SK-N-SH (cell line): Measurements from ENCODE around the gene ATG4B. TPM values are rescaled to one million over a fixed set of nuclear protein-coding genes. Genes with fewer than 3 reads are reported as not detected.

ENCODE experiments used
- CTCF ChIA-PET: fragments of 300-600, 350-600 bp; formaldehyde crosslinking; extraction: SDS; loops from one replicate; lab custom pipeline; 2021; lab: Yijun Ruan, JAX
- POLR2A ChIA-PET: fragments of 350-600 bp; sonication (Branson Sonifier 250); formaldehyde crosslinking; extraction: SDS; loops from one replicate; lab custom pipeline; 2020; ENCODE audit warnings: antibody characterized with exemption, inconsistent platforms; lab: Yijun Ruan, JAX
- DNase-seq: peaks from one replicate; pipeline ENCODE4 v3.0.0; 2012
- H2AFZ ChIP-seq: fragments of 200-600 bp; sonication (generic); 2 replicates; pipeline ENCODE4 v1.8.1; 2016; ENCODE audit warnings: antibody characterized with exemption, mild to moderate bottlenecking, low read depth
- H3F3A ChIP-seq: fragments of 200-600 bp; sonication (generic); replicated peaks from 2 replicates; pipeline ENCODE3; 2016; ENCODE audit warnings: antibody characterized with exemption, mild to moderate bottlenecking; ENCODE audit not compliant: insufficient read depth
- H3K27ac ChIP-seq, 2 experiments: fragments of 200-500 bp in 1 of 2; fragments of 200-600 bp in 1 of 2; sonication (Bioruptor generic) in 1 of 2; sonication (generic), shearing (Covaris generic) in 1 of 2; 2 replicates each; pipeline versions ENCODE4 v1.5.1 to v1.6.1; 2014 to 2016; ENCODE audit warnings: low read depth in 2 of 2, inconsistent platforms in 1 of 2, low read length in 1 of 2, mild to moderate bottlenecking in 1 of 2, mixed read lengths in 1 of 2
- H3K27me3 ChIP-seq: fragments of 200-600 bp; sonication (generic), shearing (Covaris generic); 2 replicates; pipeline ENCODE4 v1.6.1; 2016; ENCODE audit warnings: mixed run types; ENCODE audit not compliant: insufficient read depth
- H3K36me3 ChIP-seq, 2 experiments: fragments of 200-500 bp in 1 of 2; fragments of 200-600 bp in 1 of 2; sonication (Bioruptor generic) in 1 of 2; sonication (generic) in 1 of 2; replicated peaks in 1 of 2; 2 replicates each; pipeline versions ENCODE3 to v1.5.1; 2014 to 2016; ENCODE audit warnings: low read length in 1 of 2, mild to moderate bottlenecking in 1 of 2; ENCODE audit not compliant: insufficient read depth in 2 of 2, control insufficient read depth in 1 of 2
- H3K4me1 ChIP-seq, 2 experiments: fragments of 200-500 bp in 1 of 2; fragments of 200-600 bp in 1 of 2; sonication (Bioruptor generic) in 1 of 2; sonication (generic), shearing (Covaris generic) in 1 of 2; 2 replicates each; pipeline versions ENCODE4 v1.5.1 to v1.6.1; 2014 to 2016; ENCODE audit warnings: low read depth in 1 of 2, low read length in 1 of 2, mixed run types in 1 of 2; ENCODE audit not compliant: insufficient read depth in 2 of 2, control insufficient read depth in 1 of 2
- H3K4me2 ChIP-seq: fragments of 200-600 bp; sonication (generic), shearing (Covaris generic); 2 replicates; pipeline ENCODE4 v1.6.1; 2017; ENCODE audit warnings: mixed run types
- H3K4me3 ChIP-seq, 2 experiments: fragments of 200-500 bp in 1 of 2; fragments of 200-600 bp in 1 of 2; sonication (Bioruptor generic) in 1 of 2; sonication (generic), shearing (Covaris generic) in 1 of 2; 2 replicates each; pipeline versions ENCODE4 v1.5.1 to v1.8.1; 2014 to 2016; ENCODE audit warnings: low read depth in 2 of 2, inconsistent platforms in 1 of 2, low read length in 1 of 2, mild to moderate bottlenecking in 1 of 2, mixed read lengths in 1 of 2, moderate library complexity in 1 of 2
- H3K79me2 ChIP-seq: fragments of 200-600 bp; sonication (generic); 2 replicates; pipeline ENCODE4 v1.8.1; 2017; ENCODE audit warnings: mild to moderate bottlenecking; ENCODE audit not compliant: insufficient read depth
- H3K9ac ChIP-seq: fragments of 200-600 bp; sonication (generic); 2 replicates; pipeline ENCODE4 v1.6.1; 2017; ENCODE audit warnings: mixed run types
- H3K9me2 ChIP-seq: fragments of 200-600 bp; sonication (generic); 2 replicates; pipeline ENCODE4 v1.6.1; 2017; ENCODE audit warnings: mixed run types
- H3K9me3 ChIP-seq: fragments of 200-600 bp; sonication (generic); 2 replicates; pipeline ENCODE4 v1.6.1; 2017; ENCODE audit warnings: mixed run types, mild to moderate bottlenecking, moderate library complexity
- H4K20me1 ChIP-seq: fragments of 200-600 bp; sonication (generic); 2 replicates; pipeline ENCODE4 v1.6.1; 2017; ENCODE audit warnings: mild to moderate bottlenecking, mixed run types; ENCODE audit not compliant: insufficient read depth
- CTCF ChIP-seq: fragments of 200-600 bp; sonication (generic); IDR thresholded peaks from 2 replicates; pipeline ENCODE4 v1.6.1; 2017; ENCODE audit warnings: antibody characterized with exemption, mild to moderate bottlenecking, moderate library complexity
- EP300 ChIP-seq, 2 experiments: IDR thresholded peaks; 2 replicates each; pipeline versions ENCODE4 v1.4.0 to v1.6.1; 2012; ENCODE audit warnings: borderline replicate concordance in 1 of 2, low read depth in 1 of 2, low read length in 1 of 2
- EZH2phosphoT487 ChIP-seq: fragments of 200-600 bp; sonication (generic); IDR thresholded peaks from 2 replicates; pipeline ENCODE4 v1.6.1; 2017; ENCODE audit warnings: low read depth, mixed run types, mild to moderate bottlenecking, antibody characterized with exemption, moderate library complexity, borderline replicate concordance
- FOSL2 ChIP-seq: IDR thresholded peaks from 2 replicates; pipeline ENCODE4 v1.4.0; 2012; ENCODE audit warnings: low read depth, mild to moderate bottlenecking, moderate library complexity, borderline replicate concordance
- FOXJ3 ChIP-seq: sonication (generic); formaldehyde crosslinking; IDR thresholded peaks from 2 replicates; pipeline ENCODE4 v1.5.1; 2020; ENCODE audit warnings: mild to moderate bottlenecking, missing genetic modification reagents
- FOXM1 ChIP-seq: IDR thresholded peaks from 2 replicates; pipeline ENCODE4 v1.4.0; 2012; ENCODE audit warnings: low read depth, mild to moderate bottlenecking
- JUND ChIP-seq: IDR thresholded peaks from 2 replicates; pipeline ENCODE4 v1.4.0; 2012
- MAX ChIP-seq: IDR thresholded peaks from 2 replicates; pipeline ENCODE4 v1.4.0; 2012; ENCODE audit warnings: low read depth
- MXI1 ChIP-seq: IDR thresholded peaks from 2 replicates; pipeline ENCODE4 v1.6.1; 2012; ENCODE audit warnings: mild to moderate bottlenecking, low read depth, low read length, improper control_type of control experiment
- PBX3 ChIP-seq: IDR thresholded peaks from 2 replicates; pipeline ENCODE4; 2012
- RFX5 ChIP-seq: IDR thresholded peaks from 2 replicates; pipeline ENCODE4 v1.6.1; 2012; ENCODE audit warnings: mild to moderate bottlenecking, improper control_type of control experiment, low read length
- TAF1 ChIP-seq: IDR thresholded peaks from 2 replicates; pipeline ENCODE4 v1.6.1; 2012; ENCODE audit warnings: low read depth, mild to moderate bottlenecking, low read length, moderate library complexity, borderline replicate concordance
- TCF12 ChIP-seq: IDR thresholded peaks from 2 replicates; pipeline ENCODE4 v1.4.0; 2012
- WGBS: methylation state at CpG from one replicate; pipeline ENCODE4 v1.1.6; 2017; ENCODE audit warnings: low lambda C conversion rate; 5-methylcytosine and 5-hydroxymethylcytosine counted together
- polyA plus RNA-seq, 3 experiments: library from polyadenylated mRNA; depleted of rRNA; stranded (reverse); fragments of >200 nt; gene quantifications; 2 replicates each; pipeline ENCODE4 v1.2.3, GENCODE V29; 2012
- TF ChIP-seq, protein P1 (sequence below): IDR thresholded peaks from 2 replicates; pipeline ENCODE4 v1.6.1; 2012; ENCODE audit warnings: mild to moderate bottlenecking, low read depth, low read length, moderate library complexity
- TF ChIP-seq, protein P2 (sequence below): fragments of 150-350 bp; IDR thresholded peaks from 2 replicates; pipeline ENCODE4 v1.6.1; 2016; ENCODE audit warnings: mild to moderate bottlenecking, low read depth, low read length
- TF ChIP-seq, protein P3 (sequence below): IDR thresholded peaks from 2 replicates; pipeline ENCODE4 v1.4.0; 2012; ENCODE audit warnings: low read depth, borderline replicate concordance
- TF ChIP-seq, protein P4 (sequence below): fragments of 150-350 bp; IDR thresholded peaks from 2 replicates; pipeline ENCODE4 v1.6.1; 2017; ENCODE audit warnings: antibody characterized with exemption, low read length, low read depth, borderline replicate concordance

Gene ATG4B
- polyA plus RNA-seq, 1 of the 3 experiments (the other 2 are of a cell fraction): 107 TPM

- Histone ChIP-seq H3K4me2 (no peak overlapping the region), H3K4me3 (no peak overlapping the region), H3K9ac (no peak overlapping the region), H3K27ac (no peak overlapping the region), H3K36me3 (peaks cover 4 to 33% of the 10 kb centered on the region in 2 experiments), H3K9me2 (no peaks in the 10 kb centered on the region), H3F3A (no peaks in the 10 kb centered on the region), H3K9me3 (peaks cover 6% of the 10 kb centered on the region), H3K27me3 (no peaks in the 10 kb centered on the region), H3K79me2 (no peaks in the 10 kb centered on the region; the same call in 1 of the 2 replicates), H2AFZ (no peak overlapping the region), H4K20me1 (no peaks in the 10 kb centered on the region), H3K4me1 (no peaks in the 10 kb centered on the region)
- POLR2A ChIA-PET: no interaction called here
- no peak for DNase-seq
- TF ChIP-seq, protein P1, sequence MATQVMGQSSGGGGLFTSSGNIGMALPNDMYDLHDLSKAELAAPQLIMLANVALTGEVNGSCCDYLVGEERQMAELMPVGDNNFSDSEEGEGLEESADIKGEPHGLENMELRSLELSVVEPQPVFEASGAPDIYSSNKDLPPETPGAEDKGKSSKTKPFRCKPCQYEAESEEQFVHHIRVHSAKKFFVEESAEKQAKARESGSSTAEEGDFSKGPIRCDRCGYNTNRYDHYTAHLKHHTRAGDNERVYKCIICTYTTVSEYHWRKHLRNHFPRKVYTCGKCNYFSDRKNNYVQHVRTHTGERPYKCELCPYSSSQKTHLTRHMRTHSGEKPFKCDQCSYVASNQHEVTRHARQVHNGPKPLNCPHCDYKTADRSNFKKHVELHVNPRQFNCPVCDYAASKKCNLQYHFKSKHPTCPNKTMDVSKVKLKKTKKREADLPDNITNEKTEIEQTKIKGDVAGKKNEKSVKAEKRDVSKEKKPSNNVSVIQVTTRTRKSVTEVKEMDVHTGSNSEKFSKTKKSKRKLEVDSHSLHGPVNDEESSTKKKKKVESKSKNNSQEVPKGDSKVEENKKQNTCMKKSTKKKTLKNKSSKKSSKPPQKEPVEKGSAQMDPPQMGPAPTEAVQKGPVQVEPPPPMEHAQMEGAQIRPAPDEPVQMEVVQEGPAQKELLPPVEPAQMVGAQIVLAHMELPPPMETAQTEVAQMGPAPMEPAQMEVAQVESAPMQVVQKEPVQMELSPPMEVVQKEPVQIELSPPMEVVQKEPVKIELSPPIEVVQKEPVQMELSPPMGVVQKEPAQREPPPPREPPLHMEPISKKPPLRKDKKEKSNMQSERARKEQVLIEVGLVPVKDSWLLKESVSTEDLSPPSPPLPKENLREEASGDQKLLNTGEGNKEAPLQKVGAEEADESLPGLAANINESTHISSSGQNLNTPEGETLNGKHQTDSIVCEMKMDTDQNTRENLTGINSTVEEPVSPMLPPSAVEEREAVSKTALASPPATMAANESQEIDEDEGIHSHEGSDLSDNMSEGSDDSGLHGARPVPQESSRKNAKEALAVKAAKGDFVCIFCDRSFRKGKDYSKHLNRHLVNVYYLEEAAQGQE: no peak
- TF ChIP-seq, protein P2, sequence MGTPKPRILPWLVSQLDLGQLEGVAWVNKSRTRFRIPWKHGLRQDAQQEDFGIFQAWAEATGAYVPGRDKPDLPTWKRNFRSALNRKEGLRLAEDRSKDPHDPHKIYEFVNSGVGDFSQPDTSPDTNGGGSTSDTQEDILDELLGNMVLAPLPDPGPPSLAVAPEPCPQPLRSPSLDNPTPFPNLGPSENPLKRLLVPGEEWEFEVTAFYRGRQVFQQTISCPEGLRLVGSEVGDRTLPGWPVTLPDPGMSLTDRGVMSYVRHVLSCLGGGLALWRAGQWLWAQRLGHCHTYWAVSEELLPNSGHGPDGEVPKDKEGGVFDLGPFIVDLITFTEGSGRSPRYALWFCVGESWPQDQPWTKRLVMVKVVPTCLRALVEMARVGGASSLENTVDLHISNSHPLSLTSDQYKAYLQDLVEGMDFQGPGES: no peak
- TF ChIP-seq FOSL2: no peak
- no peak for TF ChIP-seq FOXJ3 (CRISPR knock-in tag)
- TF ChIP-seq RFX5: no peak
- no peak for TF ChIP-seq FOXM1
- TF ChIP-seq MXI1: no peak
- TF ChIP-seq EZH2phosphoT487: no peak
- no peak for TF ChIP-seq EP300 (IDR thresholded peaks at IDR 0.05; ENCODE audit: borderline replicate concordance in 1 of 2, low read depth in 1 of 2, low read length in 1 of 2)
- no peak for TF ChIP-seq MAX
- TF ChIP-seq, protein P3, sequence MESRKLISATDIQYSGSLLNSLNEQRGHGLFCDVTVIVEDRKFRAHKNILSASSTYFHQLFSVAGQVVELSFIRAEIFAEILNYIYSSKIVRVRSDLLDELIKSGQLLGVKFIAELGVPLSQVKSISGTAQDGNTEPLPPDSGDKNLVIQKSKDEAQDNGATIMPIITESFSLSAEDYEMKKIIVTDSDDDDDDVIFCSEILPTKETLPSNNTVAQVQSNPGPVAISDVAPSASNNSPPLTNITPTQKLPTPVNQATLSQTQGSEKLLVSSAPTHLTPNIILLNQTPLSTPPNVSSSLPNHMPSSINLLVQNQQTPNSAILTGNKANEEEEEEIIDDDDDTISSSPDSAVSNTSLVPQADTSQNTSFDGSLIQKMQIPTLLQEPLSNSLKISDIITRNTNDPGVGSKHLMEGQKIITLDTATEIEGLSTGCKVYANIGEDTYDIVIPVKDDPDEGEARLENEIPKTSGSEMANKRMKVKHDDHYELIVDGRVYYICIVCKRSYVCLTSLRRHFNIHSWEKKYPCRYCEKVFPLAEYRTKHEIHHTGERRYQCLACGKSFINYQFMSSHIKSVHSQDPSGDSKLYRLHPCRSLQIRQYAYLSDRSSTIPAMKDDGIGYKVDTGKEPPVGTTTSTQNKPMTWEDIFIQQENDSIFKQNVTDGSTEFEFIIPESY: no peak
- no peak for TF ChIP-seq TAF1
- TF ChIP-seq TCF12: no peak
- TF ChIP-seq PBX3: no peak
- no peak for TF ChIP-seq JUND
- TF ChIP-seq CTCF: no peak
- TF ChIP-seq, protein P4, sequence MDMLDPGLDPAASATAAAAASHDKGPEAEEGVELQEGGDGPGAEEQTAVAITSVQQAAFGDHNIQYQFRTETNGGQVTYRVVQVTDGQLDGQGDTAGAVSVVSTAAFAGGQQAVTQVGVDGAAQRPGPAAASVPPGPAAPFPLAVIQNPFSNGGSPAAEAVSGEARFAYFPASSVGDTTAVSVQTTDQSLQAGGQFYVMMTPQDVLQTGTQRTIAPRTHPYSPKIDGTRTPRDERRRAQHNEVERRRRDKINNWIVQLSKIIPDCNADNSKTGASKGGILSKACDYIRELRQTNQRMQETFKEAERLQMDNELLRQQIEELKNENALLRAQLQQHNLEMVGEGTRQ: no peak
- CTCF ChIA-PET: no interaction called here
- 95% methylated on average over 16 of the region's 16 CpGs for WGBS
These were observed 44.2 kb upstream of the ATG4B start for GRCh38 chr2:241593271-241593670.
